Smooth muscle cell of bladder (primary cell): ENCODE measurements around the gene MCCC1. TPM values are rescaled to one million over a fixed set of nuclear protein-coding genes. Genes with fewer than 3 reads are reported as not detected.

Experiments
- total RNA-seq: library from RNA; depleted of rRNA; stranded (reverse); fragments of >200 nt; gene quantifications from 2 replicates; pipeline ENCODE4 v1.2.3, GENCODE V29; 2014

MCCC1 gene
- 19.1 and 21.5 TPM in 2 replicates for total RNA-seq

DNA sequence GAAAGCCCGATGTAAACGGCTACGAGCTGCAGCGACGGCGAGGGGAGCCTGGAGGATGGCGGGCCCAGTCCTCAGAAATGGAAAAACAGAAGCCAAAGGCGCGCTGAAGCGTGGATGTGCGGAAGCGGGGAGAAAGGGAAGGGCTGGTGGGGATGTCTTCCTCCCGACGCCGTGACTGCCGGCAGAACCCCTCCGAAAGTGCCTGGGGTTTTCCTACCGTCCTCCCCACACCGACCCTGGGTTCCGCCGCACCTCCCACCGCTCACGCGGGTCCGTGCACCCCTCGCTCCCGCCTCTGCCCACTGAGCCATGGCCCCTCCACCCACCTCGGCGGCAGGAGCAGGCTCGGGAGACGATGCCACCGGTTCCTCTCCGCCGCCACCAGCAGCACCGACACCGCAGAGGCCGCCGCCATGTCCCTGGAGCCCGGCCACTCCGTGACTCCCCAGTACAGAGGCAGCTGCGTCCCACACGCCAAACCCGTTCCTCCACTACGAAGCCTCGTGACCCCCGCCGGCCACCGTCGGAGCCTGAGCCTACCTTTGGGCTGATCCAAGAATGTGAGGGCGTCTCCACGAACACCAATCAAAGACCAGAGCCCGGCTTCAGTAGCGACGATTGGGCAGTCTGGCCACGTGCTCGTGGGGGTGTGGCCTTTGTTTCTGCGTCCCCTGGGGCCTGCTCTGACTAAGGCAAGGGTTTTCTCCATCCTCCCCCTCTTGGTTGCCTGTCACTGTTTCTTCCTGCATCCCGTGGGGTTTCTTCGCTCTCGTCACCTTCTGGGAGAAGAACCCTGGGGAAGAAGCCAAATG lies at the start of gene MCCC1:
Gene MCCC1, minus strand, starts transcription at position 471 of the 812 bp plus-strand sequence. Its CDS starts 56 bp downstream, at position 415.

DNA sequence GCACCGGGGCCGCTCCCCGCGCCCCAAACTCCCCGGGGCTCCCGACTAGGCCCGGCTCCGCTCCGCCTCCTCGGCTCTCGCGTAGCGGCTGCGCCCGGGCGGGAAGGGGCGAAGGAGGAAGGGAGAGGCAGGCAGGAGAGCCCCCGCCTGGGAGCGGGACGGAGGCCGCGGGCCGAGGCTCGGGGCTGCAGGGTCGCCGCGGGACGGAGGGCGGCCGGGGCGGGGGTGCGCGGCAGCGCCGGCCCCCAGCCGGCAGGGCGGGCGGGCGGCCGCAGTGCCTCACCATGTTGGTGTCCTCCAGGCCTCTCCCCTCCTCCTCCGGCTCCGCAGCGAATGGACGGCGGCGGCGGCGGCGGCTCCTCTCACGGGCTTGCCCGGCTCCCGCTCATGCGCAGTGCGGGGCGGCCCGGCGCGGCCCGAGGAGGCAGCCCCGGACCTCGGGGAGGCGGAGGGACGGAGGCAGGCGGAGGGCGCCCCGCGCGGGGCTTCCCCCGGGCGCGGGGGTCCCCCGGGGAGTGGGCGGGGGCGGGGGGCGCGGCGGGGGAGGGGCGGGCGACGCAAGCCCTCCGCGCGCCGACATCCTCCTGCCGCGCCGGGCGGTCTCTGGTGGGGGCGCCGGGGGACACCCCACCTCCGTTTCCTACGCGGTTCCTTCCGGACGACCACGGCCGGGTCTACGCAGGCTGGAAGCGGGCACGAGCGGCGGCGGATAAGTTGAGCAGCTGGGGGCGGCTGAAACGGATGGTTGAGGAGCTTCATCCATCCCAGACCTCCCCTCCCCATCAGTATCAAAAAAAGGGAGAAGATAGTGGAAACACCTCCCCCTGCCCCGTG lies 118.9 kb downstream of the MCCC1 start, which contains the start of gene DCUN1D1:
Gene DCUN1D1, minus strand, starts transcription at position 335 of the 834 bp plus-strand sequence. Its CDS starts 49 bp downstream, at position 286.

Other genes with a start within 250 kb of the MCCC1 start
- 27.0 and 37.8 TPM in 2 replicates for gene DCUN1D1, start 119.0 kb downstream of the MCCC1 start, total RNA-seq
- 0.28 TPM in 1 of 2 replicates, not detected in the other for gene LAMP3, start 63.2 kb upstream of the MCCC1 start, total RNA-seq
- gene B3GNT5, start 153.8 kb upstream of the MCCC1 start, total RNA-seq: 1.00 and 2.0 TPM in 2 replicates